HepG2 (cell line): Measurements from ENCODE around the gene PLIN5. TPM values are rescaled to one million over a fixed set of nuclear protein-coding genes. Genes with fewer than 3 reads are reported as not detected.

Source experiments
- ATAC-seq: fragments of 200-7000 bp; cut with Tn5 transposase; 3 replicates; pipeline ENCODE4 v1.9.1; 2020; ENCODE audit warnings: mild to moderate bottlenecking, moderate library complexity
- BruUV-seq: library from RNA; stranded (reverse); fragments of 400-500 nt; replicated peaks from 2 replicates; lab custom pipeline; 2021; lab: Mats Ljungman, UMichigan
- CTCF ChIA-PET: fragments of 300-600 bp; formaldehyde crosslinking; extraction: SDS; loops from one replicate; lab custom pipeline; 2021; ENCODE audit warnings: low total read pairs, inconsistent platforms, low intra/inter-chr PET ratio; lab: Yijun Ruan, JAX
- POLR2A ChIA-PET: fragments of 350-600 bp; sonication (Branson Sonifier 250); formaldehyde crosslinking; loops from one replicate; lab custom pipeline; 2020; ENCODE audit warnings: antibody characterized with exemption, inconsistent platforms; lab: Yijun Ruan, JAX
- DNase-seq: peaks from one replicate; pipeline ENCODE4 v3.0.0-alpha.2; 2015; ENCODE audit warnings: low spot score
- FAIRE-seq: peaks from 3 replicates; lab custom pipeline; 2011; peaks lifted over from hg19 to GRCh38; lab: Jason Lieb, UNC
- H2AFZ ChIP-seq: one replicate; pipeline ENCODE4 v1.6.1; 2011; ENCODE audit warnings: low read length, inconsistent platforms
- H3K27ac ChIP-seq: fragments of 300-600 bp; 3 replicates; pipeline ENCODE4 v1.8.0; 2011; ENCODE audit warnings: mixed run types, mild to moderate bottlenecking, mixed read lengths, low read length, inconsistent platforms; ENCODE audit not compliant: insufficient read depth; ENCODE audit errors: extremely low read length
- H3K27me3 ChIP-seq, 2 experiments: fragments of 200-600 bp in 1 of 2; 2 replicates in 1 of 2; 3 replicates in 1 of 2; pipeline versions ENCODE4 v1.6.0 to v1.8.0; 2011; ENCODE audit warnings: low read length in 2 of 2, mild to moderate bottlenecking in 2 of 2, moderate library complexity in 2 of 2, inconsistent platforms in 1 of 2; ENCODE audit not compliant: insufficient read depth in 2 of 2, control insufficient read depth in 1 of 2
- H3K36me3 ChIP-seq, 2 experiments: fragments of 200-600 bp in 1 of 2; replicated peaks in 1 of 2; 2 replicates in 1 of 2; 3 replicates in 1 of 2; pipeline versions ENCODE4 v1.5.1 to v1.8.0; 2011; ENCODE audit warnings: low read length in 2 of 2, inconsistent platforms in 1 of 2; ENCODE audit not compliant: insufficient read depth in 2 of 2, control insufficient read depth in 1 of 2
- H3K4me1 ChIP-seq: 2 replicates; pipeline ENCODE4 v1.5.1; 2012; ENCODE audit warnings: low read length, inconsistent platforms; ENCODE audit not compliant: insufficient read depth
- H3K4me2 ChIP-seq: 2 replicates; pipeline ENCODE4 v1.6.0; 2011; ENCODE audit warnings: low read depth, low read length, inconsistent platforms
- H3K4me3 ChIP-seq, 3 experiments: fragments of 200-600 bp in 1 of 3; sonication (generic), shearing (Covaris generic) in 1 of 3; replicated peaks in 1 of 3; 2 replicates each; pipeline ENCODE4 v1.5.1; 2011 to 2016; ENCODE audit warnings: low read length in 3 of 3, inconsistent platforms in 2 of 3, low read depth in 2 of 3, mild to moderate bottlenecking in 2 of 3, control low read depth in 1 of 3, mixed read lengths in 1 of 3; ENCODE audit not compliant: insufficient read depth in 1 of 3
- H3K79me2 ChIP-seq: one replicate; pipeline ENCODE4 v1.6.1; 2011; ENCODE audit warnings: low read length, inconsistent platforms; ENCODE audit not compliant: insufficient read depth
- H3K9ac ChIP-seq: 2 replicates; pipeline ENCODE4 v1.6.0; 2011; ENCODE audit warnings: mild to moderate bottlenecking, low read depth, low read length, inconsistent platforms; ENCODE audit not compliant: insufficient read depth
- H3K9me3 ChIP-seq: 2 replicates; pipeline ENCODE4 v1.5.1; 2012; ENCODE audit warnings: mild to moderate bottlenecking, low read length
- H4K20me1 ChIP-seq: 2 replicates; pipeline ENCODE4 v1.6.0; 2011; ENCODE audit warnings: inconsistent platforms, mild to moderate bottlenecking, low read length, moderate library complexity; ENCODE audit not compliant: insufficient read depth
- AGO2 ChIP-seq: fragments of 200-400 bp; formaldehyde crosslinking; optimal IDR thresholded peaks from 2 replicates; pipeline ENCODE3; 2017; ENCODE audit warnings: mild to moderate bottlenecking, low read depth, low read length, moderate library complexity
- CENPT ChIP-seq: sonication (generic); formaldehyde crosslinking; IDR thresholded peaks from 2 replicates; pipeline ENCODE4 v1.8.0; 2022; ENCODE audit warnings: low read depth, mild to moderate bottlenecking, moderate library complexity, missing genetic modification reagents
- HMG20B ChIP-seq: conservative IDR thresholded peaks from 2 replicates; pipeline ENCODE4 v1.6.1; 2016; ENCODE audit warnings: missing genetic modification reagents, missing compliant biosample characterization
- MAZ ChIP-seq, 2 experiments: sonication (generic) in 1 of 2; formaldehyde crosslinking in 1 of 2; IDR thresholded peaks; 2 replicates each; pipeline versions ENCODE4 v1.5.0 to v1.6.1; 2012 to 2020; ENCODE audit warnings: low read depth in 2 of 2, mild to moderate bottlenecking in 2 of 2, borderline replicate concordance in 1 of 2, improper control_type of control experiment in 1 of 2, low read length in 1 of 2, missing genetic modification reagents in 1 of 2, moderate library complexity in 1 of 2
- NFYC ChIP-seq: IDR thresholded peaks from 2 replicates; pipeline ENCODE4 v1.6.1; 2016; ENCODE audit warnings: missing genetic modification reagents, missing compliant biosample characterization
- POLR2A ChIP-seq, 2 experiments: IDR thresholded peaks; 2 replicates each; pipeline ENCODE4 v1.6.1; 2011; ENCODE audit warnings: low read depth in 2 of 2, low read length in 2 of 2, mild to moderate bottlenecking in 1 of 2, moderate library complexity in 1 of 2; ENCODE audit not compliant: insufficient read depth in 1 of 2
- RBFOX2 ChIP-seq: fragments of 200-400 bp; formaldehyde crosslinking; IDR thresholded peaks from 2 replicates; pipeline ENCODE4 v1.6.1; 2017; ENCODE audit warnings: low read depth, mild to moderate bottlenecking, low read length
- ZBTB4 ChIP-seq: sonication (generic); formaldehyde crosslinking; IDR thresholded peaks from 2 replicates; pipeline ENCODE4 v1.4.0; 2020; ENCODE audit warnings: missing genetic modification reagents, mild to moderate bottlenecking, borderline replicate concordance
- ZNF10 ChIP-seq: sonication (generic); formaldehyde crosslinking; IDR thresholded peaks from 2 replicates; pipeline ENCODE4 v1.4.0; 2020; ENCODE audit warnings: mild to moderate bottlenecking, low read depth, missing genetic modification reagents, borderline replicate concordance
- WGBS: methylation state at CpG from one replicate; pipeline ENCODE4 v1.1.6; 2017; ENCODE audit warnings: low lambda C conversion rate; 5-methylcytosine and 5-hydroxymethylcytosine counted together
- in situ Hi-C: cut with HindIII; loops from 2 replicates; pipeline ENCODE4 v1.10.0; 2017; ENCODE audit warnings: low pct_unique_long_range_greater_than_20kb; ENCODE audit not compliant: extremely low pct_ligation_motif_present
- intact Hi-C: fragments of 100-400 bp; cut with micrococcal nuclease; formaldehyde crosslinking; loops from one replicate; pipeline ENCODE4 v1.10.0; 2022; ENCODE audit not compliant: unreplicated experiment
- polyA plus RNA-seq, 8 experiments: library from polyadenylated mRNA; depleted of rRNA in 3 of 8; stranded (reverse) in 7 of 8; unstranded in 1 of 8; fragments of >200 nt; fragmentation: Illumina TruSeq in 4 of 8; extraction: Trizol in 4 of 8; gene quantifications; 2 replicates each; pipeline versions ENCODE4 v1.2.1 to v1.2.3, GENCODE V29; 2011 to 2016; ENCODE audit warnings: low read depth in 4 of 8, missing spikeins in 1 of 8, mixed read lengths in 1 of 8; ENCODE audit not compliant: insufficient read depth in 1 of 8
- total RNA-seq, 5 experiments: library from RNA; depleted of rRNA; stranded (reverse); fragments of >200 nt; fragmentation: Illumina TruSeq; extraction: Trizol; gene quantifications; 2 replicates each; pipeline ENCODE4 v1.2.3, GENCODE V29; 2016; ENCODE audit warnings: low read depth in 1 of 5

Gene PLIN5
- total and polyA plus RNA-seq, 2 of the 13 experiments (the other 11 are each of a cell fraction or from before 2014, with no cell fraction given), result 1.8 to 4.8 TPM

- Histone ChIP-seq H3K9me3 (no peaks in the 10 kb centered on the region), H3K4me3 (no peak overlapping the region), H4K20me1 (no peaks in the 10 kb centered on the region), H2AFZ (no peak overlapping the region), H3K36me3 (peaks cover 5 to 21% of the 10 kb centered on the region in 2 experiments; a peak in 4 of 5 replicates), H3K79me2 (no peaks in the 10 kb centered on the region), H3K27ac (no peak overlapping the region), H3K27me3 (no peaks in the 10 kb centered on the region), H3K9ac (no peak overlapping the region), H3K4me1 (no peaks in the 10 kb centered on the region), H3K4me2 (no peak overlapping the region)
- no TSS peak for BruUV-seq
- WGBS, result no CpG with 5 or more reads among the region's 25 CpGs
- ATAC-seq, result no peak
- FAIRE-seq, result no peak
- ChIA-PET POLR2A (interaction anchor here (1.2 kb wide), 1 partner anchor 15 kb away, joined by 3 read pairs; the partner anchor contains the start of gene PLIN4), CTCF (no interaction called here)
- intact Hi-C loops, result no loop called here
- TF ChIP-seq RBFOX2 (peak; percentile 19; the same call in 1 of the 2 replicates), MAZ (IDR thresholded peaks at IDR 0.05; ENCODE audit: borderline replicate concordance, low read depth, low read length) (no peak), MAZ (CRISPR knock-in tag; IDR thresholded peaks at IDR 0.05; ENCODE audit: low read depth) (no peak)
- in situ Hi-C loops, result no loop called here
- DNase-seq, result no peak
These were observed 31.7 kb downstream of the PLIN5 start for GRCh38 chr19:4503132-4503824.

GRCh38 chr19:4502282-4503131 lies 32.5 kb downstream of the PLIN5 start:
- in situ Hi-C loops, result no loop called here
- BruUV-seq, result no TSS peak
- TF ChIP-seq HMG20B (no peak), ZNF10 (no peak), NFYC (no peak), AGO2 (peak; percentile 18), CENPT (CRISPR knock-in tag) (no peak), ZBTB4 (CRISPR knock-in tag) (no peak), POLR2A (IDR thresholded peaks at IDR 0.05; ENCODE audit: insufficient read depth in 1 of 2, low read depth in 2 of 2, low read length in 2 of 2) (0 out of 4 replicates have a peak, but pooled peaks of 1 of the 2 experiments have one; percentile 5)

More at GRCh38 chr19:4502282-4503131, 32.5 kb downstream of the PLIN5 start:
- Histone ChIP-seq H3K36me3 (peaks cover 8 to 28% of the 10 kb centered on the region in 2 experiments; a peak in 4 of 5 replicates), H3K4me2 (no peak overlapping the region), H3K27ac (no peak overlapping the region), H3K9me3 (no peaks in the 10 kb centered on the region), H3K4me1 (no peaks in the 10 kb centered on the region), H3K79me2 (no peaks in the 10 kb centered on the region), H2AFZ (no peak overlapping the region), H3K9ac (no peak overlapping the region), H4K20me1 (no peaks in the 10 kb centered on the region), H3K27me3 (no peaks in the 10 kb centered on the region), H3K4me3 (no peak overlapping the region)
- FAIRE-seq, result no peak
- ChIA-PET POLR2A (no interaction called here), CTCF (no interaction called here)
- 94% methylated on average over 21 of the region's 37 CpGs for WGBS
- no peak for DNase-seq
- ATAC-seq, result no peak
- intact Hi-C loops, result no loop called here
